Esophagus squamous epithelium (tissue), 4 donors: ENCODE measurements around the gene TDRD12.

Experiments
- POLR2A ChIP-seq, 4 donors: fragments of 450-650 bp; IDR thresholded peaks; one replicate each; pipeline ENCODE4 v1.6.1; 2017; ENCODE audit warnings: antibody characterized with exemption in 4 of 4, mild to moderate bottlenecking in 4 of 4, moderate library complexity in 3 of 4
- TF ChIP-seq, protein P1 (sequence below), 6 experiments: fragments of 450-650 bp in 4 of 6; fragments of 200-600 bp in 2 of 6; sonication (generic) in 2 of 6; IDR thresholded peaks; one replicate each; pipeline ENCODE4 v1.5.1; 2016 to 2019; ENCODE audit warnings: antibody characterized with exemption in 6 of 6, mild to moderate bottlenecking in 4 of 6, moderate library complexity in 4 of 6

DNA sequence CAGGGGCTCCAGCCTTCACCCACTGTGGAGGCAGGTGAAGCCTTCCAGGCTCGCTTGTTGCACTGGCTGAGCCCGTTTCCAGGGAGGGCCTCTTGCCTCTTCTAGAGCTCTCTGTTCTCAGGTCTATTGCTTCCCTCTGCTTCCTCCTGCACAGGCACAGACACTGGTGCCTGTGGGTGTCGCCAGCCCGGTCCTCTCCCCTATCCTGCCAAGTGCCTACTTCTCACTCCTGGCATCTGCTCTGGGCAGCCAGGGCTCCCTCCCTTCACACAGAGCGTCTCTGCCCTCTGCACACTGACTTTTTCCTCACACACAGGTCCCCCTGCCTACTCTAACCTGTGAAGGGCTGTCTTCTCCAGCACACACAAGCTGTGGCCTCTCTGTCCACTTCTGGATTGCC is 89.7 kb downstream of the TDRD12 start:
- TF ChIP-seq, protein P1, sequence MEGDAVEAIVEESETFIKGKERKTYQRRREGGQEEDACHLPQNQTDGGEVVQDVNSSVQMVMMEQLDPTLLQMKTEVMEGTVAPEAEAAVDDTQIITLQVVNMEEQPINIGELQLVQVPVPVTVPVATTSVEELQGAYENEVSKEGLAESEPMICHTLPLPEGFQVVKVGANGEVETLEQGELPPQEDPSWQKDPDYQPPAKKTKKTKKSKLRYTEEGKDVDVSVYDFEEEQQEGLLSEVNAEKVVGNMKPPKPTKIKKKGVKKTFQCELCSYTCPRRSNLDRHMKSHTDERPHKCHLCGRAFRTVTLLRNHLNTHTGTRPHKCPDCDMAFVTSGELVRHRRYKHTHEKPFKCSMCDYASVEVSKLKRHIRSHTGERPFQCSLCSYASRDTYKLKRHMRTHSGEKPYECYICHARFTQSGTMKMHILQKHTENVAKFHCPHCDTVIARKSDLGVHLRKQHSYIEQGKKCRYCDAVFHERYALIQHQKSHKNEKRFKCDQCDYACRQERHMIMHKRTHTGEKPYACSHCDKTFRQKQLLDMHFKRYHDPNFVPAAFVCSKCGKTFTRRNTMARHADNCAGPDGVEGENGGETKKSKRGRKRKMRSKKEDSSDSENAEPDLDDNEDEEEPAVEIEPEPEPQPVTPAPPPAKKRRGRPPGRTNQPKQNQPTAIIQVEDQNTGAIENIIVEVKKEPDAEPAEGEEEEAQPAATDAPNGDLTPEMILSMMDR (IDR thresholded peaks at IDR 0.05): no peak
- TF ChIP-seq POLR2A (IDR thresholded peaks at IDR 0.05): no peak
